Mucosa of rectum (tissue), 2 donors: ENCODE results near the gene BEGAIN.

Experiments used
- H3K27ac ChIP-seq, 2 donors: one replicate each; pipeline ENCODE4 v1.7.0; 2013; ENCODE audit warnings: inconsistent platforms in 2 of 2, low read depth in 2 of 2, low read length in 2 of 2
- H3K27me3 ChIP-seq, 2 donors: one replicate each; pipeline ENCODE4 v1.7.0; 2013; ENCODE audit warnings: low read length in 2 of 2; ENCODE audit not compliant: control insufficient read depth in 2 of 2, insufficient read depth in 2 of 2
- H3K36me3 ChIP-seq, 2 donors: one replicate each; pipeline ENCODE4 v1.7.0; 2013; ENCODE audit warnings: low read length in 2 of 2; ENCODE audit not compliant: control insufficient read depth in 2 of 2, insufficient read depth in 2 of 2
- H3K4me1 ChIP-seq, 2 donors: one replicate each; pipeline ENCODE4 v1.7.0; 2013; ENCODE audit warnings: low read length in 2 of 2, mild to moderate bottlenecking in 1 of 2; ENCODE audit not compliant: control insufficient read depth in 2 of 2, insufficient read depth in 2 of 2
- H3K4me3 ChIP-seq, 2 donors: one replicate each; pipeline ENCODE4 v1.7.0; 2013; ENCODE audit warnings: low read length in 2 of 2
- H3K9ac ChIP-seq, 2 donors: one replicate each; pipeline ENCODE4 v1.7.0; 2013; ENCODE audit warnings: low read length in 2 of 2, low read depth in 1 of 2, mild to moderate bottlenecking in 1 of 2
- H3K9me3 ChIP-seq, 2 donors: one replicate each; pipeline ENCODE4 v1.7.0; 2013; ENCODE audit warnings: low read length in 2 of 2; ENCODE audit not compliant: control insufficient read depth in 2 of 2
- donor health status: healthy.
- donor health status: Normal muscosa, but diverticular disease.

Gene BEGAIN

DNA sequence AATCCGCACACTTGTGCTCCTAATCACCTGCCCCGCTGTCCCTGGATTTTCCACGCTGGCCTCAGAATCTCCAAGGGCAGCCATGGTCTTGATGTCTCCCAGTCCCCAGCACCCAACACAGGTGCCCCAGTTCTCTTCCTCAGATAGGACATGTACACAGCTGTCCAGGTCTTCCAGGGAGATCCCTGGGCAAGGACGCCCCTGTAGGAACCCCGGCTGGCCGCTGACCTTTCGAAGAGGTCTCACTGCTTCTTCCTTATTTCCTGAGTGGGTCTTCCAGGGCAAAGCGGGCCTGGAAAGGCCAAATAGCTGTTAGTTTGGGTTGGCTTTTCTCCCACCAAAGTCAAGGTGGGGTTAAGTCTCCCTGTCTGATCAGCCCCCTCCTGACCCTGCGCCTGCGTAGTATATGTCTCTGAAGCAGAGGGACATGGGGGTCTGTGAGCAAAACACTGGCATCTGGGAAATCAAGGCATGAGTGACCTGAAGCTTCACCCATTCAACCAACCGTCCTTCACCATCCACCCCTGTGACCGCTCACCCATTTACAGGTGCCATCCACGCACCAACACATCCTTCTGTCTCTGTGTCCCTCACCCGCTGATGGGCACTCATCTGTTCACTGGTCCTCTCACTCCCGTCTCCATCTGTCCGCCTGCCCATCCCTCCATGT lies 4.6 kb downstream of the BEGAIN start:
- Histone ChIP-seq H3K4me1 (peaks cover 5 to 6% of the 10 kb centered on the region in 2 donors), H3K4me3 (no peak overlapping the region), H3K36me3 (no peaks in the 10 kb centered on the region), H3K27ac (no peak overlapping the region), H3K27me3 (peaks cover under 1% of the 10 kb centered on the region in 2 donors), H3K9me3 (no peaks in the 10 kb centered on the region), H3K9ac (no peak overlapping the region)

- Histone ChIP-seq H3K4me1 (peaks cover 3 to 4% of the 10 kb centered on the region in 2 donors), H3K27ac (no peak overlapping the region), H3K9me3 (no peaks in the 10 kb centered on the region), H3K4me3 (no peak overlapping the region), H3K36me3 (no peaks in the 10 kb centered on the region), H3K9ac (no peak overlapping the region), H3K27me3 (no peaks in the 10 kb centered on the region)
These were observed 5.7 kb downstream of the BEGAIN start for GRCh38 chr14:100581228-100582145.

DNA sequence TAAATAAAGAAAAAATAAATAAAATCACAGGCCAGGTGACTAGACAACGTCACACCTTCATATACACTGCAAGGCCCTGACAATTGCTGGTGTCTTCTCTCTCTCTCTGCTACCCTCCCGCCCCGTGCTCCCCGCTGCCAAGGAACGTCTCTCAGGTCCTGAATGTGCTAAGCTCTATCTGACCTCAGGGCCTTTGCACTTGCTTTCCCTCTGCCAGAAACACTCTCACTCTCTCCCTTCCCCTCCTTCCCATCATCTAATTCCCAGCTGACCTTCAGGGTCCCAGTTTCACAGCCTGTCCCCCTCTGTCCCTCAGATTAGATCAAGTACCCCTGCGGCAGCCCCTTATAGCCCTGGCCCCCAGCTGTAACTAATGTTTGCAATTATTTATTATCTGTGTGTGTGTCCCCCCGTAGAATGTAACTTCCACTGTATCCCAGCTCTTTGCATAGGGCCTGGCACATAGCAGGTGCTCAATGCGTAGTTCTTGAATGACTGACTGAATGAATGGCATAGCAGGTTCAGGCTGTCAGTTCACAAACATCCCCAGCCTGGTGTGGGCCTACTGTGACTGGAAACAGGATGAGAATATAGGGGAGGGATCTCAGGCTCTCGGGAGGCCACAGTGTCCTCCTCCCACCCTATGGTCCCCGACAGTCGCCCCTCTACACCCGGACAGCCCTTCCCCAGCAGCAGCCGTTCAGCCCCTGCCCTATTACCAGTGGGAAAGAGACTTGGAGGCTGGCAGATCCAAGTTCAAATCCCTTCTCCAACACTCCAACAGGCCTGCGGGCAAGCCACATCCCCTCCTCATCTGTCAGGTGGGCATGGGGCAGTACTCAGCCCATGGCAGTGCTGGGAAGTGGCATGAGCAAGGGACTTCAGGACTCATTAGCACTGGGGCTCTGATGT lies 6.6 kb downstream of the BEGAIN start:
- H3K36me3 ChIP-seq = no peaks in the 10 kb centered on the region
- no peaks in the 10 kb centered on the region for H3K4me1 ChIP-seq
- no peak overlapping the region for H3K27ac ChIP-seq
- H3K9ac ChIP-seq = no peak overlapping the region
- no peaks in the 10 kb centered on the region for H3K9me3 ChIP-seq
- H3K27me3 ChIP-seq = no peaks in the 10 kb centered on the region
- no peak overlapping the region for H3K4me3 ChIP-seq

GRCh38 chr14:100578552-100578951 lies 8.7 kb downstream of the BEGAIN start:
- Histone ChIP-seq H3K27me3 (no peaks in the 10 kb centered on the region), H3K9ac (no peak overlapping the region), H3K9me3 (no peaks in the 10 kb centered on the region), H3K4me1 (no peaks in the 10 kb centered on the region), H3K4me3 (no peak overlapping the region), H3K36me3 (no peaks in the 10 kb centered on the region), H3K27ac (no peak overlapping the region)

DNA sequence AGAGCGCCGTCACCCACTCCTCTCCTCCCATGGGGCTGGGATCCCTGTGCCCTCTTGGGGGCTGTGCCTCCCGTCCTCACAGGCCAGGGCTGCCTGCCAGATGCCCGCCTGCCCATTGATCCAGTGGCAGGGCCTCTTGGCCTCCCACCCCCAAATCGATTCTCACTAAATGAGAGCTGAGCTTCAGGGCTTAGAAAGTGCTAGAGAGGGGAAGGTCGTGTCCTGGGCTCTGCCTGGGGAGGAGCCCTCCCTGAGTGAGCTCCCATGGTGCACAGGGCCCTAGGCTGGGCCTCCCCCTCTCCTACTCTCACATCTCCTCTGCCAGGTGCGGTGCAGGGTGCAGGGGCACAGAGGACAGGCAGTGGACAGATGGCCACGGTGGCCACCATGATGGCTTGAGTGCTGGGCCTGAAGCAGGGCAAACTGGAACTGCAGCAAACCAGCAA lies 9.2 kb downstream of the BEGAIN start:
- Histone ChIP-seq H3K27me3 (no peaks in the 10 kb centered on the region), H3K36me3 (no peaks in the 10 kb centered on the region), H3K9me3 (no peaks in the 10 kb centered on the region), H3K27ac (no peak overlapping the region), H3K9ac (no peak overlapping the region), H3K4me3 (no peak overlapping the region), H3K4me1 (no peaks in the 10 kb centered on the region)

- Histone ChIP-seq H3K4me3 (no peak overlapping the region), H3K27me3 (no peaks in the 10 kb centered on the region), H3K4me1 (no peaks in the 10 kb centered on the region)
These were observed 9.8 kb downstream of the BEGAIN start for GRCh38 chr14:100577321-100577985.

GRCh38 chr14:100576091-100577085 lies 10.8 kb downstream of the BEGAIN start:
- Histone ChIP-seq H3K36me3 (no peaks in the 10 kb centered on the region), H3K9me3 (no peaks in the 10 kb centered on the region), H3K9ac (no peak overlapping the region), H3K27ac (no peak overlapping the region), H3K4me1 (no peaks in the 10 kb centered on the region), H3K27me3 (no peaks in the 10 kb centered on the region), H3K4me3 (no peak overlapping the region)

More at GRCh38 chr14:100577321-100577985, 9.8 kb downstream of the BEGAIN start:
- Histone ChIP-seq H3K9me3 (no peaks in the 10 kb centered on the region), H3K9ac (no peak overlapping the region), H3K27ac (no peak overlapping the region), H3K36me3 (no peaks in the 10 kb centered on the region)

- Histone ChIP-seq H3K27ac (no peak overlapping the region), H3K4me1 (no peaks in the 10 kb centered on the region), H3K27me3 (peaks cover 3% of the 10 kb centered on the region in 2 donors), H3K9me3 (no peaks in the 10 kb centered on the region), H3K36me3 (no peaks in the 10 kb centered on the region), H3K4me3 (no peak overlapping the region), H3K9ac (no peak overlapping the region)
These were observed 11.8 kb downstream of the BEGAIN start for GRCh38 chr14:100575266-100575995.
